ENCODE results near the gene RNPEP. TPM values are rescaled to one million over a fixed set of nuclear protein-coding genes. Genes with fewer than 3 reads are reported as not detected.

The RNPEP gene
- total RNA-seq, 4 donors from 2014 or later: 44.6 to 129 (median 72.2) TPM

DNA sequence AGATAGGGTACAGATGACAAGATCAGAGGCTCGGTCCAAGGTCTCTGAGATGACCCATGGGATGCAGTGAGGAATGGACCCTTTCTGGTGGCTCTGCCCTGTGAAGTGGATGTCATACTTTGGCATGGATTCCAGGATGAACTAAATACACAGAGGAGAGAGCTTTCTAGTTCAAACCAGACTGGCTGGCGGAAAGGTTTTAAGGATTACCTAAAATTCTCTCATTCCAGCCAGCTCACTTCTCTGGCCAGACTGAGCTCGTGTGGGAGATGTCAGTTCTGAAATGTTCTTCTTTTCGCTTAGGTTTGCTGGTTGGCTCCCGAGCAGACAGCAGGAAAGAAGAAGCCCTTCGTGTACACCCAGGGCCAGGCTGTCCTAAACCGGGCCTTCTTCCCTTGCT lies 6.2 kb downstream of the RNPEP start:
- Histone ChIP-seq H3K27me3 (no peaks in the 10 kb centered on the region), H3K4me3 (no peak overlapping the region), H3K9me3 (no peaks in the 10 kb centered on the region), H3K27ac (peak overlapping the region in 3 of 4 donors; percentile 33 to 68 (median 34)), H3K36me3 (peaks cover 7 to 50% (median 32%) of the 10 kb centered on the region in 3 donors), H3K4me1 (peaks cover 9 to 71% (median 41%) of the 10 kb centered on the region in 3 donors)
- intact Hi-C loops (cut with DNase I): no loop called here
- 36 to 74% methylated on average over 5 of the region's 7 CpGs for WGBS, 2 donors
- DNase-seq: no peak
- no peak for TF ChIP-seq POLR2A (IDR thresholded peaks at IDR 0.05)
- TF ChIP-seq, protein P1, sequence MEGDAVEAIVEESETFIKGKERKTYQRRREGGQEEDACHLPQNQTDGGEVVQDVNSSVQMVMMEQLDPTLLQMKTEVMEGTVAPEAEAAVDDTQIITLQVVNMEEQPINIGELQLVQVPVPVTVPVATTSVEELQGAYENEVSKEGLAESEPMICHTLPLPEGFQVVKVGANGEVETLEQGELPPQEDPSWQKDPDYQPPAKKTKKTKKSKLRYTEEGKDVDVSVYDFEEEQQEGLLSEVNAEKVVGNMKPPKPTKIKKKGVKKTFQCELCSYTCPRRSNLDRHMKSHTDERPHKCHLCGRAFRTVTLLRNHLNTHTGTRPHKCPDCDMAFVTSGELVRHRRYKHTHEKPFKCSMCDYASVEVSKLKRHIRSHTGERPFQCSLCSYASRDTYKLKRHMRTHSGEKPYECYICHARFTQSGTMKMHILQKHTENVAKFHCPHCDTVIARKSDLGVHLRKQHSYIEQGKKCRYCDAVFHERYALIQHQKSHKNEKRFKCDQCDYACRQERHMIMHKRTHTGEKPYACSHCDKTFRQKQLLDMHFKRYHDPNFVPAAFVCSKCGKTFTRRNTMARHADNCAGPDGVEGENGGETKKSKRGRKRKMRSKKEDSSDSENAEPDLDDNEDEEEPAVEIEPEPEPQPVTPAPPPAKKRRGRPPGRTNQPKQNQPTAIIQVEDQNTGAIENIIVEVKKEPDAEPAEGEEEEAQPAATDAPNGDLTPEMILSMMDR (IDR thresholded peaks at IDR 0.05): no peak

DNA sequence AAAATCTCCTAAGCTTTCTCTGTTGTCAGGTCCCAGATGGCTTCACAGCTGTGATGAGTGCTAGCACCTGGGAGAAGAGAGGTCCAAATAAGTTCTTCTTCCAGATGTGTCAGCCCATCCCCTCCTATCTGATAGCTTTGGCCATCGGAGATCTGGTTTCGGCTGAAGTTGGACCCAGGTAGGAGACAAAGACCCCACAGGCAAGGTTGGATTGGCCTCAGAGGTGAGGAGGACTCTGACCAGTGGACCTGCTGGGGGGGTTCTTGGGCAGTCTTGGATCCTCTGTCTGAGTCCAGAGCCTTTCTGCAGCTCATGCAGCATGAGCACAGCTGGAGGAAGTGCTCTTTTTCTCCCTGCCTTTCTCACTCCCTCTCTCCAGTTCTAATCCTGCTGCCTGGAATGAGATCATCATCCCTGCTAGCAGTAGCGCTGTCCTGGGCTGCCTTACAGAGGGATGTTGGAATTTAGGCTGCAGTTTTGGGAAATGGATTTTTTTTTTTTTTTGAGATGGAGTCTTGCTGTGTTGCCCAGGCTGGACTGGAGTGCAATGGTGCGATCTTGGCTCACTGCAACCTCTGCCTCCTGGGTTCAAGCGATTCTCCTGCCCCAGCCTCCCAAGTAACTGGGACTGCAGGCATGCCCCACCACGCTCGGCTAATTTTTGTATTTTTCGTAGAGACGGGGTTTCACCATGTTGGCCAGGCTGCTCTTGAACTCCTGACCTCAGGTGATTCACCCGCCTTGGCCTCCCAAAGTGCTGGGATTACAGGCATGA lies 7.1 kb downstream of the RNPEP start:
- Histone ChIP-seq H3K27ac (peak overlapping the region in 2 of 4 donors; percentile 1 to 68), H3K9me3 (no peaks in the 10 kb centered on the region), H3K4me1 (peaks cover 3 to 61% (median 32%) of the 10 kb centered on the region in 3 donors), H3K4me3 (no peak overlapping the region), H3K27me3 (no peaks in the 10 kb centered on the region), H3K36me3 (peaks cover 7 to 60% (median 32%) of the 10 kb centered on the region in 3 donors)
- WGBS, 2 donors: 56 to 75% methylated on average over 6 to 8 of the region's 10 CpGs
- no peak for DNase-seq
- intact Hi-C loops (cut with DNase I): no loop called here
- no peak for TF ChIP-seq POLR2A (IDR thresholded peaks at IDR 0.05)
- TF ChIP-seq, protein P1 (IDR thresholded peaks at IDR 0.05): no peak

DNA sequence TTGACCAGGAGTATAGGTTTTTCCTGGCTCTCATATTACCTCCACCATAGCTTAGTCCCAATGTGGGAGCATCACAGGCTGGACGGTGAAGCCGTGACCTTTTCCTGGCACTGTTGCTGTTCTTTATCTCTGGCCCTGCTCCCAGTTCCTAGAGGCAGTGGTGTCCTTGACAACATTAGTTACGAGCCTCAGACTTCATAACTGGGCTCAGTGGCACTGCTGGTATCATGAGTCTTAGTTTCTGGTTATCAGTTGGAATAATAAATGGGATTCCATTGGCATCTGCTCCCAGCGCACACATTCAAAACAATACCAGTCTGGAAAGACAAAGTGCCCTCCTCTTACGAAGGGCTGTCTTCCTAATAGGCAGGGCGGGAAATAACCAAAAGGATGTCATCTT lies 8.0 kb downstream of the RNPEP start:
- DNase-seq: no peak

DNA sequence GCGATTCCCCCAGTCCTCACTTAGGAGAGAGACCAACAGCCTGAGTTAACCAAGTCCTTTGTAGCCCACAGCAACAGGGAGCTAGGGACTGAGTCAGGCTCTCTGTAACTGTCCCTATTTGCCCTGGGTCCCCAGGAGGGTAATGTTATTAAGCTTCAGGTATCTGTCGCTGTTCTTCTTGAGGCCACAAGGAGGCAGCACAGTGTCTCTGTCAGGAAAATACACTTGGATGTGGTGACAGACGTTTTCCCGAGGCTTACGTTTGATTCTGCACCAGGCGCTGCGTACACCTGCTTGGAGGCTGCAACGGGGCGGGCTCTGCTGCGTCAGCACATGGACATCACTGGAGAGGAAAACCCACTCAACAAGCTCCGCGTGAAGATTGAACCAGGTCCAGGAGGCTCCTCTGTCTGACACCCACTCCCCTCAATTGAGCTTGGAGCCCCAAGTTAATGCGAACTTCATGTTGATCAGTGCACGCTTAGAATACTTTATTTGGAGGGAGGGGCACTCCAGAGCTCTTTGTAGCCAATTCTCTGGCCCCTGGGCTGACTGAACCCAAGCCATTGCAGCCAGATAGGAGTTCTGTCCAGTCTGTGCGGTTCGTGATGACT lies 17.3 kb downstream of the RNPEP start:
- H3K36me3 ChIP-seq: peaks cover 22 to 100% (median 59%) of the 10 kb centered on the region in 3 donors
- TF ChIP-seq, protein P1 (IDR thresholded peaks at IDR 0.05): peak; percentile 55 to 83 (median 74)
- TF ChIP-seq POLR2A (IDR thresholded peaks at IDR 0.05): no peak
- intact Hi-C loops (cut with DNase I): loop anchor here (5.0 kb wide), 1 partner anchor 123 kb away; the partner anchor contains the start of gene GPR37L1
- H3K4me1 ChIP-seq: no peaks in the 10 kb centered on the region
- H3K27ac ChIP-seq: no peak overlapping the region
- no peaks in the 10 kb centered on the region for H3K9me3 ChIP-seq
- 53 to 76% methylated on average over 6 to 14 of the region's 16 CpGs for WGBS, 2 donors
- DNase-seq: no peak
- no peaks in the 10 kb centered on the region for H3K27me3 ChIP-seq
- H3K4me3 ChIP-seq: no peak overlapping the region

More for the DNA sequence above, 8.0 kb downstream of the RNPEP start:
- intact Hi-C loops (cut with DNase I): no loop called here
- no peak for TF ChIP-seq POLR2A (IDR thresholded peaks at IDR 0.05)
- peak overlapping the region in 1 of 4 donors; percentile 34 for H3K27ac ChIP-seq
- peaks cover 7 to 68% (median 32%) of the 10 kb centered on the region in 3 donors for H3K36me3 ChIP-seq
- peaks cover 0 to 52% (median 28%) of the 10 kb centered on the region in 3 donors for H3K4me1 ChIP-seq
- 64 to 67% methylated on average over 4 to 6 of the region's 6 CpGs for WGBS, 2 donors
- H3K4me3 ChIP-seq: no peak overlapping the region
- H3K9me3 ChIP-seq: no peaks in the 10 kb centered on the region
- no peaks in the 10 kb centered on the region for H3K27me3 ChIP-seq

DNA sequence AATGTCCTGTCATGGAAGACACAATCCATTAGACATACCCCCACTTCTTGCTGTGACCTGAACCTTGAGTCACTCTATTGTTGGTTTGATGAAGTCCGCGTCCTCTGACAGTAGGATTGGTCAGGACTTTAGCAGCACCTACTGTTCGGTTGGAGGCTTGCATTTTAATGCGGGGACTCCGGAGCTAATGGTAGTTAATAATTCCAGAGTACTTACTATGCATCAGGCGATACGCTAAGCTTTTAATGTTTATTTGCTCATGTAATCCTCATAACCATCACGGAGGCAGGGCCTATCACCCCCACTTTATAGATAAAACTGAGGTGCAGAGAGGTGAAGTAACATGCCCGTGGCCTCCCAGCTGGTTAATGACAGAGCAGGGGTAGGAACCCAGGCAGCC lies 20.1 kb downstream of the RNPEP start:
- H3K4me3 ChIP-seq: no peak overlapping the region
- no peaks in the 10 kb centered on the region for H3K27me3 ChIP-seq
- DNase-seq: no peak
- intact Hi-C loops (cut with DNase I): loop anchor here (5.0 kb wide), 1 partner anchor 120 kb away; the partner anchor contains the start of gene GPR37L1
- WGBS, 2 donors: 66 to 85% methylated on average over 8 to 9 of the region's 9 CpGs
- TF ChIP-seq, protein P1 (IDR thresholded peaks at IDR 0.05): no peak
- TF ChIP-seq POLR2A (IDR thresholded peaks at IDR 0.05): no peak
- H3K27ac ChIP-seq: no peak overlapping the region
- H3K36me3 ChIP-seq: peaks cover 21 to 100% (median 53%) of the 10 kb centered on the region in 3 donors
- peaks cover 0 to 2% (median 0%) of the 10 kb centered on the region in 3 donors for H3K4me1 ChIP-seq
- no peaks in the 10 kb centered on the region for H3K9me3 ChIP-seq
